ENCODE data around the gene ANKRD20A1.
"Not testable (repeated sequence)": the region's sequence is repeated elsewhere in the genome, so short reads cannot be mapped to it uniquely, and the experiment has no call there.

Gene ANKRD20A1

GRCh38 chr9:67858871-67859270, at the start of gene ANKRD20A1:
Gene ANKRD20A1, plus strand, starts transcription at chr9:67858931. Its CDS starts 496 bp downstream, at chr9:67859427.
- DNase-seq (ENCODE audit: low read depth, low spot score) = not testable (repeated sequence)

GRCh38 chr9:67832088-67832487, 26.6 kb upstream of the ANKRD20A1 start:
- not testable (repeated sequence) for DNase-seq (ENCODE audit: low read depth, low spot score)

Data from iPS DF 19.7 (cell line).